ENCODE data around the gene PNMA6E. TPM values are rescaled to one million over a fixed set of nuclear protein-coding genes. Genes with fewer than 3 reads are reported as not detected.

Gene PNMA6E
- total RNA-seq, 1 experiment from 2014 or later: not detected

DNA sequence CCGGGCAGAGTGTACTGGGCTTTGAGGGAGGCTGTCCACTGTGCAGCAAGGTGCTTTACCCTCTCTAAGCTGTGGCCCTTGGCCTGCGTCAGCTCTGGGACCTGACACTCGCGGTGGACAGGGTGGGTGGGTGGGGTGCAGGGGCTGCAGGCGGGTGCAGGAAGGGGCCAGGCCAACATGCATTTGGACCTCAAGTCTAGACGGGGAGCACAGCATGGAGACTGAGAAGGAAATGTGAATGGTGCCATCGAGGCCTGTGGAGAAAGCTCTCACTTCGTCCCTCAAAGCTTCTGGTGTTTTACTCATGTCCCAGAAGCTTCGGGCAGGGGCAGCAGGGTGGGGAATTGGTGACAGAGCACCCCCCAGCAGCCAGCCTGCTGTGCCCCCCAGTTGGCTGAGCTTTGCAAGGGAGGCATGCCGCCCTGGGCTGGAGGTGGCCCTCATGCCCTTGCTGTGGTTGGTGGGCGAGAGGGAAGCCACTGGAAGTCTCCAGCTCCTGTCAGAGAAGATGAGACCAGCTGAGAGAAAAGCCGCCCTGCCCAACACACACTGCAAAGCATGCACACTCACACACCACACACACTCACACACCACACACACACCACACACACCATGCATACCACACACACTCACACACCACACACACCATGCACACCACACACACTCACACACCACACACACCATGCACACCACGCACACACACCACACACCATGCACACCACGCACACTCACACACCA, 12.3 kb downstream of the PNMA6E start:
- Histone ChIP-seq H3K9me3 (no peaks in the 10 kb centered on the region), H3K4me1 (no peaks in the 10 kb centered on the region), H3K27me3 (replicated peaks; ENCODE audit: control insufficient read depth, insufficient read depth, low read length) (no peaks in the 10 kb centered on the region), H3K4me3 (ENCODE audit: low read depth, low read length) (no peak overlapping the region), H3K36me3 (ENCODE audit: control insufficient read depth, insufficient read depth, low read length) (no peaks in the 10 kb centered on the region)
- Mint-ChIP-seq H3K36me3 (ENCODE audit: insufficient read depth, unreplicated experiment) (no peaks in the 10 kb centered on the region), H3K4me1 (ENCODE audit: low read depth, unreplicated experiment) (peaks cover 3% of the 10 kb centered on the region), H3K9me3 (ENCODE audit: unreplicated experiment) (no peaks in the 10 kb centered on the region), H3K27ac (ENCODE audit: unreplicated experiment) (no peak overlapping the region), H3K4me3 (ENCODE audit: unreplicated experiment) (no peak overlapping the region), H3K27me3 (ENCODE audit: insufficient read depth, unreplicated experiment) (peaks cover 7% of the 10 kb centered on the region)
- TF ChIP-seq, protein P1, sequence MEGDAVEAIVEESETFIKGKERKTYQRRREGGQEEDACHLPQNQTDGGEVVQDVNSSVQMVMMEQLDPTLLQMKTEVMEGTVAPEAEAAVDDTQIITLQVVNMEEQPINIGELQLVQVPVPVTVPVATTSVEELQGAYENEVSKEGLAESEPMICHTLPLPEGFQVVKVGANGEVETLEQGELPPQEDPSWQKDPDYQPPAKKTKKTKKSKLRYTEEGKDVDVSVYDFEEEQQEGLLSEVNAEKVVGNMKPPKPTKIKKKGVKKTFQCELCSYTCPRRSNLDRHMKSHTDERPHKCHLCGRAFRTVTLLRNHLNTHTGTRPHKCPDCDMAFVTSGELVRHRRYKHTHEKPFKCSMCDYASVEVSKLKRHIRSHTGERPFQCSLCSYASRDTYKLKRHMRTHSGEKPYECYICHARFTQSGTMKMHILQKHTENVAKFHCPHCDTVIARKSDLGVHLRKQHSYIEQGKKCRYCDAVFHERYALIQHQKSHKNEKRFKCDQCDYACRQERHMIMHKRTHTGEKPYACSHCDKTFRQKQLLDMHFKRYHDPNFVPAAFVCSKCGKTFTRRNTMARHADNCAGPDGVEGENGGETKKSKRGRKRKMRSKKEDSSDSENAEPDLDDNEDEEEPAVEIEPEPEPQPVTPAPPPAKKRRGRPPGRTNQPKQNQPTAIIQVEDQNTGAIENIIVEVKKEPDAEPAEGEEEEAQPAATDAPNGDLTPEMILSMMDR (IDR thresholded peaks at IDR 0.05; ENCODE audit: insufficient read depth in 1 of 2, low read depth in 1 of 2, low read length in 1 of 2, severe bottlenecking in 1 of 2, unreplicated experiment in 1 of 2): no peak
- intact Hi-C loops (cut with micrococcal nuclease; ENCODE audit: unreplicated experiment): no loop called here
- CTCF ChIA-PET: no interaction called here
- BruUV-seq (replicated peaks): no TSS peak
- POLR2A ChIA-PET: no interaction called here
- no peak for DNase-seq

DNA sequence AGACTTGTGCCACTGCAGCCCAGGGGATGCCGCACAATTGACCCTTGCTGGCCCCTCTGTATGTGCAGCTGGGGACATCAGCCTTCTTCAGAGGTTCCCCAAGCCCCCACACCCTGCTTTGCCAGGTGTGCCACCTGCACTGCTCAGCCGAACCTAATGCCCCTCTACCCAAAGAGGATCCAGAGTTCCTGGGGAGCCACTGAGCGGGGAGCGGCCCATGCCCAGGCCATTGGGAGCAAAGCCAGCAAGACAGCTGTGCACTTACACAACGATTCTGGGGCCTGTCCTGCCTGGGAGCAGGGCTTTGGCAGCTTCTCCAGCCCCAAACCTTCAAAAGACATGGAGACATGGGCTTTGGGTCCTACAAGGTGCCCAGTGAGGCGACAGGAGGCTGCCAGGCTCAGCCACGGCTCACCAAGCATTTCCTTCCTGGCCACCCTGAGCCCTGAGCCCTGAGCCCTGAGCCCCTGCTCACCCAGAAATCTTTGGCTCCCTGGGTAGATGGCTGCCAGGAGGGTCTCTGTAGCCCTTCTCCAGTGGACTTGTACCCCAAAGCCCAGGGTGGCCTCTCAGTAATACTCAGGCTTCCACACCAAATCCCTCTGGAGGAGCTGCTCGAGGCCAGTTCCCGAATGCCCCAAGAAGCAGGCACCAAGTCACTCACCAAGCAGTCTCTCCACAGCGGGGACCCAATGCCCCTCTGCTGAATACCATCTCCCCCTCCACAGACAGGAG, 13.0 kb downstream of the PNMA6E start:
- no TSS peak for BruUV-seq (replicated peaks)
- H3K4me1 Mint-ChIP-seq (ENCODE audit: low read depth, unreplicated experiment): no peaks in the 10 kb centered on the region
- TF ChIP-seq, protein P1 (IDR thresholded peaks at IDR 0.05; ENCODE audit: insufficient read depth in 1 of 2, low read depth in 1 of 2, low read length in 1 of 2, severe bottlenecking in 1 of 2, unreplicated experiment in 1 of 2): no peak
- ChIA-PET POLR2A (no interaction called here), CTCF (no interaction called here)
- no peaks in the 10 kb centered on the region for H3K4me1 ChIP-seq
- H3K27me3 ChIP-seq (replicated peaks; ENCODE audit: control insufficient read depth, insufficient read depth, low read length): no peaks in the 10 kb centered on the region
- intact Hi-C loops (cut with micrococcal nuclease; ENCODE audit: unreplicated experiment): no loop called here
- H3K4me3 ChIP-seq (ENCODE audit: low read depth, low read length): no peak overlapping the region
- H3K9me3 ChIP-seq: no peaks in the 10 kb centered on the region
- H3K9me3 Mint-ChIP-seq (ENCODE audit: unreplicated experiment): no peaks in the 10 kb centered on the region
- no peak overlapping the region for H3K27ac Mint-ChIP-seq (ENCODE audit: unreplicated experiment)
- no peak overlapping the region for H3K4me3 Mint-ChIP-seq (ENCODE audit: unreplicated experiment)
- no peaks in the 10 kb centered on the region for H3K36me3 Mint-ChIP-seq (ENCODE audit: insufficient read depth, unreplicated experiment)
- H3K36me3 ChIP-seq (ENCODE audit: control insufficient read depth, insufficient read depth, low read length): no peaks in the 10 kb centered on the region
- no peak for DNase-seq
- peaks cover 7% of the 10 kb centered on the region for H3K27me3 Mint-ChIP-seq (ENCODE audit: insufficient read depth, unreplicated experiment)

DNA sequence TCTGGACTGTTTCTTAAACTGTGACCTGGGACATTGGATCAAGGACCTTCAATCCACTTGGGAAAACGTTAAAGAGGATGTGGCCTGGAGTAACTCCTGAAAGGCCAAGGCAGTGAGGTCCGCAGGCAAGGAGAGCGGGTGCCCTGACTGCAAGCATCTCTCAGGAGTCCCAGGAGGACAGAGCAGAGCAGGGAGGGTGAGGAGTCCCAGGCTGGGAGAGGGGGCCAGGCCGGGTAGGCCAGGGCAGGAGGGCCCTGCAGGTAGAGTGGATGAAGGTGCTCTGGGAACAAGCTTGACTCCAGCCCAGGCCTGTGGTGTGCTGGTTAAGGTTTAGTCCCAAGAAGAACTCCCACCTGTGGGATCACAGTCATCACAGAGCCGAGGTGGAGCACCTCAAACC, 13.8 kb downstream of the PNMA6E start:
- Mint-ChIP-seq H3K4me1 (ENCODE audit: low read depth, unreplicated experiment) (no peaks in the 10 kb centered on the region), H3K4me3 (ENCODE audit: unreplicated experiment) (no peak overlapping the region), H3K27ac (ENCODE audit: unreplicated experiment) (no peak overlapping the region), H3K27me3 (ENCODE audit: insufficient read depth, unreplicated experiment) (peaks cover 7% of the 10 kb centered on the region), H3K9me3 (ENCODE audit: unreplicated experiment) (no peaks in the 10 kb centered on the region), H3K36me3 (ENCODE audit: insufficient read depth, unreplicated experiment) (no peaks in the 10 kb centered on the region)
- H3K36me3 ChIP-seq (ENCODE audit: control insufficient read depth, insufficient read depth, low read length): no peaks in the 10 kb centered on the region
- TF ChIP-seq, protein P1 (IDR thresholded peaks at IDR 0.05; ENCODE audit: insufficient read depth in 1 of 2, low read depth in 1 of 2, low read length in 1 of 2, severe bottlenecking in 1 of 2, unreplicated experiment in 1 of 2): no peak
- no peak overlapping the region for H3K4me3 ChIP-seq (ENCODE audit: low read depth, low read length)
- no peaks in the 10 kb centered on the region for H3K27me3 ChIP-seq (replicated peaks; ENCODE audit: control insufficient read depth, insufficient read depth, low read length)
- H3K9me3 ChIP-seq: no peaks in the 10 kb centered on the region
- no peak for DNase-seq
- POLR2A ChIA-PET: no interaction called here
- CTCF ChIA-PET: no interaction called here
- intact Hi-C loops (cut with micrococcal nuclease; ENCODE audit: unreplicated experiment): no loop called here
- no peaks in the 10 kb centered on the region for H3K4me1 ChIP-seq
- BruUV-seq (replicated peaks): no TSS peak

Measured in Caco-2 (cell line).